Stomach (tissue), 9 donors: ENCODE data around the gene CFAP65. TPM values are rescaled to one million over a fixed set of nuclear protein-coding genes. Genes with fewer than 3 reads are reported as not detected.

ENCODE experiments used
- DNase-seq, 2 donors: peaks; one replicate each; pipeline versions ENCODE4 v3.0.0 to v3.0.0-alpha.2; 2013 to 2019
- H3K27ac ChIP-seq, 5 donors: fragments of 200-600 bp in 4 of 5; sonication (generic) in 4 of 5; one replicate each; pipeline ENCODE4 v1.5.1; 2013 to 2019; ENCODE audit warnings: mild to moderate bottlenecking in 1 of 5, moderate library complexity in 1 of 5
- H3K27me3 ChIP-seq, 3 donors: fragments of 200-600 bp; sonication (generic); one replicate each; pipeline ENCODE4 v1.5.1; 2017 to 2019; ENCODE audit warnings: mixed run types in 1 of 3
- H3K36me3 ChIP-seq, 4 donors: fragments of 200-600 bp; sonication (generic); 1 replicate in 3 of 4; 2 replicates in 1 of 4; pipeline ENCODE4 v1.5.1; 2016 to 2019
- H3K4me1 ChIP-seq, 4 donors: fragments of 200-600 bp; sonication (generic); one replicate each; pipeline ENCODE4 v1.5.1; 2016 to 2019
- H3K4me3 ChIP-seq, 4 donors: fragments of 200-600 bp; sonication (generic) in 3 of 4; one replicate each; pipeline ENCODE4 v1.5.1; 2016 to 2019; ENCODE audit warnings: mild to moderate bottlenecking in 1 of 4
- H3K9me3 ChIP-seq, 4 donors: fragments of 200-600 bp; sonication (generic); one replicate each; pipeline ENCODE4 v1.5.1; 2016 to 2019
- EP300 ChIP-seq: sonication (generic); formaldehyde crosslinking; IDR thresholded peaks from one replicate; pipeline ENCODE4 v1.6.1; 2017; ENCODE audit warnings: antibody characterized with exemption
- POLR2A ChIP-seq, 4 donors: fragments of 450-650 bp; IDR thresholded peaks; one replicate each; pipeline ENCODE4 v1.6.1; 2016; ENCODE audit warnings: antibody characterized with exemption in 4 of 4, control low read depth in 2 of 4, mild to moderate bottlenecking in 1 of 4, moderate library complexity in 1 of 4
- POLR2AphosphoS5 ChIP-seq, 3 donors: sonication (generic); formaldehyde crosslinking; IDR thresholded peaks; one replicate each; pipeline ENCODE4 v1.6.1; 2016; ENCODE audit warnings: antibody characterized with exemption in 3 of 3
- WGBS, 5 donors: extraction: QIAGEN DNeasy Blood & Tissue Kit in 3 of 5; methylation state at CpG; one replicate each; pipeline versions ENCODE4 v1.1.5 to v1.1.7; 2013 to 2018; 5-methylcytosine and 5-hydroxymethylcytosine counted together
- intact Hi-C: fragments of 100-400 bp; cut with DNase I; formaldehyde crosslinking; loops from one replicate; pipeline ENCODE4 v1.15.1; 2023; ENCODE audit warnings: low total_unique reads
- polyA plus RNA-seq, 3 donors: library from polyadenylated mRNA; stranded (reverse); fragments of 200-250 nt; gene quantifications; one replicate each; pipeline ENCODE4 v1.2.3, GENCODE V29; 2013
- total RNA-seq, 5 donors: library from RNA; depleted of rRNA; stranded (reverse); fragments of >200 nt; gene quantifications; one replicate each; pipeline versions ENCODE4 v1.1.0 to v1.2.3, GENCODE V29; 2014 to 2016
- TF ChIP-seq, protein P1 (sequence below), 7 experiments: fragments of 450-650 bp in 4 of 7; fragments of 200-600 bp in 3 of 7; sonication (generic) in 3 of 7; IDR thresholded peaks; one replicate each; pipeline ENCODE4 v1.5.1; 2016 to 2019; ENCODE audit warnings: antibody characterized with exemption in 7 of 7, control low read depth in 2 of 7, mild to moderate bottlenecking in 1 of 7
- donor health status: healthy with polysubstance abuse.
- donor health status: Bipolar disorder and iron deficiency.
- donor health status: healthy.

CFAP65 gene
- total and polyA plus RNA-seq, 8 donors = 0.10 to 2.6 TPM; not detected in 6

DNA sequence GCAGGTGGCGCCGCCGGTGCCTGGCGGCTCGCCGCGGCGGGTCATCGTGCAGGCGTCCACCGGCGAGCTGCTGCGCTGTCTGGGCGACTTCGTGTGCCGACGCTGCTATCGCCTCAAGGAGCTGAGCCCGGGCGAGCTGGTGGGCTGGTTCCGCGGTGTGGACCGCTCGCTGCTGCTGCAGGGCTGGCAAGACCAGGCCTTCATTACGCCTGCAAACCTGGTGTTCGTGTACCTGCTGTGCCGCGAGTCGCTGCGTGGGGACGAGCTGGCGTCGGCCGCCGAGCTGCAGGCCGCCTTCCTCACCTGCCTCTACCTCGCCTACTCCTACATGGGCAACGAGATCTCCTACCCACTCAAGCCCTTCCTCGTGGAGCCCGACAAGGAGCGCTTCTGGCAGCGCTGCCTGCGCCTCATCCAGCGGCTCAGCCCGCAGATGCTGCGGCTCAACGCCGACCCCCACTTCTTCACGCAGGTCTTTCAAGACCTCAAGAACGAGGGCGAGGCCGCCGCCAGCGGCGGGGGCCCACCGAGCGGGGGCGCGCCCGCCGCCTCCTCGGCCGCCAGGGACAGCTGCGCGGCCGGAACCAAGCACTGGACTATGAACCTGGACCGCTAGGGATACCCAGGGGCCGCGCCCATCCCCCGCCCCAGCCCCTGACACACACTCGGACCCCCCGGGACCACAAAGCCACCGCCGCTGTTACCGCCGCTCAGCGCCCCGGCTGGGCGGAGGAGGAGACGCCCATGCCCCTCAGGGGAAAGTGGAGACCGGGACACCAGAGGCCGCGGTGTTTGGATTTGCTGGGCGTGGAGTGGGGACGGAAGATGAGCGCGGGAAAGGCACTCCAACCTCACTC, 80.8 kb downstream of the CFAP65 start:
- peaks cover 44 to 100% (median 78%) of the 10 kb centered on the region in 3 donors for H3K27me3 ChIP-seq
- TF ChIP-seq, protein P1, sequence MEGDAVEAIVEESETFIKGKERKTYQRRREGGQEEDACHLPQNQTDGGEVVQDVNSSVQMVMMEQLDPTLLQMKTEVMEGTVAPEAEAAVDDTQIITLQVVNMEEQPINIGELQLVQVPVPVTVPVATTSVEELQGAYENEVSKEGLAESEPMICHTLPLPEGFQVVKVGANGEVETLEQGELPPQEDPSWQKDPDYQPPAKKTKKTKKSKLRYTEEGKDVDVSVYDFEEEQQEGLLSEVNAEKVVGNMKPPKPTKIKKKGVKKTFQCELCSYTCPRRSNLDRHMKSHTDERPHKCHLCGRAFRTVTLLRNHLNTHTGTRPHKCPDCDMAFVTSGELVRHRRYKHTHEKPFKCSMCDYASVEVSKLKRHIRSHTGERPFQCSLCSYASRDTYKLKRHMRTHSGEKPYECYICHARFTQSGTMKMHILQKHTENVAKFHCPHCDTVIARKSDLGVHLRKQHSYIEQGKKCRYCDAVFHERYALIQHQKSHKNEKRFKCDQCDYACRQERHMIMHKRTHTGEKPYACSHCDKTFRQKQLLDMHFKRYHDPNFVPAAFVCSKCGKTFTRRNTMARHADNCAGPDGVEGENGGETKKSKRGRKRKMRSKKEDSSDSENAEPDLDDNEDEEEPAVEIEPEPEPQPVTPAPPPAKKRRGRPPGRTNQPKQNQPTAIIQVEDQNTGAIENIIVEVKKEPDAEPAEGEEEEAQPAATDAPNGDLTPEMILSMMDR (IDR thresholded peaks at IDR 0.05) = no peak
- no peak for TF ChIP-seq POLR2AphosphoS5 (IDR thresholded peaks at IDR 0.05)
- no peak for TF ChIP-seq POLR2A (IDR thresholded peaks at IDR 0.05)
- TF ChIP-seq EP300 = no peak
- intact Hi-C loops = no loop called here
- H3K4me3 ChIP-seq = peak overlapping the region; percentile 36 to 51 (median 39)
- peaks cover 17 to 31% (median 30%) of the 10 kb centered on the region in 4 donors for H3K4me1 ChIP-seq
- no peaks in the 10 kb centered on the region for H3K36me3 ChIP-seq
- H3K9me3 ChIP-seq = peaks cover 0 to 8% (median 0%) of the 10 kb centered on the region in 4 donors
- H3K27ac ChIP-seq = no peak overlapping the region
- DNase-seq = peak in 1 of 2 donors; percentile 30
- 2 to 6% (median 3%) methylated on average over 28 to 87 of the region's 87 CpGs for WGBS, 5 donors

DNA sequence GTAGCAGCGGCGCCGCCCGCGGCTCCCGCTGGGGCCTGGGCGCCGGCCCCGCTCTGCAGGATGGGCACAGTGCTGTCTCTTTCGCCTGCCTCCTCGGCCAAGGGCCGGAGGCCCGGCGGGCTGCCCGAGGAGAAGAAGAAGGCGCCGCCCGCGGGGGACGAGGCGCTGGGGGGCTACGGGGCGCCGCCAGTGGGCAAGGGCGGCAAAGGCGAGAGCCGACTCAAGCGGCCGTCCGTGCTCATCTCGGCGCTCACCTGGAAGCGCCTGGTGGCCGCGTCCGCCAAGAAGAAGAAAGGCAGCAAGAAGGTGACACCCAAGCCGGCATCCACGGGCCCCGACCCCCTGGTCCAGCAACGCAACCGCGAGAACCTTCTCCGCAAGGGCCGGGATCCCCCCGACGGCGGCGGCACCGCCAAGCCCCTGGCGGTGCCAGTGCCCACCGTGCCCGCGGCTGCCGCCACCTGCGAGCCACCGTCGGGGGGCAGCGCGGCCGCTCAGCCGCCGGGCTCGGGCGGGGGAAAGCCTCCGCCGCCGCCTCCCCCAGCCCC, 81.5 kb downstream of the CFAP65 start:
- no peaks in the 10 kb centered on the region for H3K36me3 ChIP-seq
- WGBS, 5 donors = 0 to 4% (median 2%) methylated on average over 12 to 67 of the region's 67 CpGs
- TF ChIP-seq, protein P1 (IDR thresholded peaks at IDR 0.05) = no peak
- TF ChIP-seq EP300 (no peak), POLR2A (IDR thresholded peaks at IDR 0.05) (no peak), POLR2AphosphoS5 (IDR thresholded peaks at IDR 0.05) (no peak)
- peaks cover 0 to 8% (median 0%) of the 10 kb centered on the region in 4 donors for H3K9me3 ChIP-seq
- peaks cover 44 to 100% (median 72%) of the 10 kb centered on the region in 3 donors for H3K27me3 ChIP-seq
- peak overlapping the region; percentile 36 to 54 (median 46) for H3K4me3 ChIP-seq
- intact Hi-C loops = no loop called here
- peaks cover 17 to 31% (median 30%) of the 10 kb centered on the region in 4 donors for H3K4me1 ChIP-seq
- no peak for DNase-seq
- H3K27ac ChIP-seq = peak overlapping the region in 3 of 5 donors; percentile 16 to 52 (median 39)

DNA sequence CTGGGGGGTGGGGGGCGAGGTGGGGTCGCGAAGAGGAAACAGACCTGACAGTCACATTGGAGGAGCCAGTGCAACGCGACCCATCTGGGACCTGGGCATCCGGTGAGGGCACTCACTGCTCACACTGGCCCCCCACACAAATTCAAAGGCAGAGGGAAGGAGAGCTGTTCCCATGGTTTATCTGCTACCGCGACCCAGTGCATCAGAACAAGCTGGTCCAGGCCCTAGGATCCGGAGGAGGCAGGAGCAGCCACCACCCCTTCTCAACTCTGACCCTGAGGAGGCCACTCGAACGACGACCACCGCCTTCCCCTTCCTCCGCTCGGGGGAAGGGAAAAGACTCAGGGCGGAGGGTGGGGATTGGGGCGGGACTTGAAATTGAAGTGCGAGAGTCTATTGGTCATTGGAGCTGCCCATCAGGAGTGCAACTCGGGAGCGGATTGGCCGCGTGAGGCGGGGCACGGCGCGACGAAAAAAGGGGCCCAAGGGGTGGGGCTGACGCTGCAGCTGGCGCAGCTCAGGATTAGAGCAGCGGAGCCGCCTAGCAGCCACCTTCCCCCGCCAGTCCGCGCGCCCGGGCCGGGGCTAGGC, 82.1 kb downstream of the CFAP65 start, which contains the start of gene CDK5R2:
Gene CDK5R2 (plus strand): TSS at position 526 of the 591 bp plus-strand sequence. CDS start 155 bp downstream, outside the sequence.
- Histone ChIP-seq H3K4me3 (peak within 1 kb of the TSS; percentile 36 to 54 (median 46)), H3K36me3 (no peaks in the 10 kb centered on the region), H3K27me3 (peaks cover 44 to 100% (median 66%) of the 10 kb centered on the region in 3 donors), H3K4me1 (peaks cover 17 to 31% (median 30%) of the 10 kb centered on the region in 4 donors), H3K9me3 (peaks cover 0 to 8% (median 0%) of the 10 kb centered on the region in 4 donors), H3K27ac (peak within 1 kb of the TSS in 3 of 5 donors; percentile 16 to 52 (median 39))
- DNase-seq = peak; percentile 65 to 95
- intact Hi-C loops = no loop called here
- TF ChIP-seq EP300 = no peak
- TF ChIP-seq, protein P1 (IDR thresholded peaks at IDR 0.05) = no peak
- TF ChIP-seq POLR2A (IDR thresholded peaks at IDR 0.05) = no peak
- no peak for TF ChIP-seq POLR2AphosphoS5 (IDR thresholded peaks at IDR 0.05)
- WGBS, 5 donors = 3 to 5% (median 3%) methylated on average over 16 to 37 of the region's 37 CpGs

DNA sequence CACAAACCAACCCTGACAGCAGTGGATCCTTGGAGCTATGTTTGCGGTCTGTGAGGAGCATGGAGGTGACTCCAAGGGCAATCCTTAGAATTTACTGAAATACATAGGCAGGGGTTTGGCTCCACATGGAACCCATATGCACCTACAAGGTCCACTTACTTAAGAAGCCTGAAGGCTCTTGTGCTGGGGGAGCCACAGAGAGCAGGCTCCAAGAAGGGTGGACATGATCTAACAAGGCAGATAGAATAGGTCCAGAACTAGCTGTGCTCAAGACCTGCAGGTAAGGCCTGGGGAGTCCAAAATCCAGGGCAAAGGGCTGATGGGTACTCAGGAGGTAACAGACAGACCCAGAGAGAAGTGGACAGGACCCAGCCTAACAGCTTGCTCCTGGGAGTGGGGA, 83.0 kb downstream of the CFAP65 start:
- intact Hi-C loops = no loop called here
- H3K27me3 ChIP-seq = peaks cover 38 to 100% (median 62%) of the 10 kb centered on the region in 3 donors
- H3K4me1 ChIP-seq = peaks cover 17 to 31% (median 29%) of the 10 kb centered on the region in 4 donors
- H3K36me3 ChIP-seq = no peaks in the 10 kb centered on the region
- peaks cover 0 to 8% (median 0%) of the 10 kb centered on the region in 4 donors for H3K9me3 ChIP-seq
- 80 to 94% (median 86%) methylated on average over 1 of the region's 1 CpG for WGBS, 5 donors
- TF ChIP-seq, protein P1 (IDR thresholded peaks at IDR 0.05) = no peak
- TF ChIP-seq POLR2AphosphoS5 (IDR thresholded peaks at IDR 0.05) (no peak), POLR2A (IDR thresholded peaks at IDR 0.05) (no peak), EP300 (no peak)
- no peak overlapping the region for H3K4me3 ChIP-seq
- H3K27ac ChIP-seq = no peak overlapping the region
- DNase-seq = no peak
